Measurements from ENCODE around the gene SEMA5B. TPM values are rescaled to one million over a fixed set of nuclear protein-coding genes. Genes with fewer than 3 reads are reported as not detected.

Gene SEMA5B
- total RNA-seq, 1 experiment from 2014 or later = not detected

- Mint-ChIP-seq H3K4me1 (ENCODE audit: low read depth, unreplicated experiment) (no peaks in the 10 kb centered on the region), H3K27ac (ENCODE audit: unreplicated experiment) (no peak overlapping the region), H3K4me3 (ENCODE audit: low read depth, unreplicated experiment) (no peak overlapping the region), H3K36me3 (ENCODE audit: insufficient read depth, unreplicated experiment) (no peaks in the 10 kb centered on the region), H3K27me3 (ENCODE audit: unreplicated experiment) (no peaks in the 10 kb centered on the region), H3K9me3 (ENCODE audit: low read depth, unreplicated experiment) (no peaks in the 10 kb centered on the region)
- BruUV-seq (replicated peaks) = no TSS peak
- CTCF ChIA-PET = no interaction called here
- no peak for TF ChIP-seq CTCF (IDR thresholded peaks at IDR 0.05; ENCODE audit: unreplicated experiment)
- intact Hi-C loops (cut with micrococcal nuclease; ENCODE audit: unreplicated experiment) = no loop called here
- no peak for DNase-seq
These were observed 153.6 kb downstream of the SEMA5B start for GRCh38 chr3:122873741-122874515.

GRCh38 chr3:122868322-122868721 is 159.2 kb downstream of the SEMA5B start:
- Mint-ChIP-seq H3K27me3 (ENCODE audit: unreplicated experiment) (no peaks in the 10 kb centered on the region), H3K4me1 (ENCODE audit: low read depth, unreplicated experiment) (no peaks in the 10 kb centered on the region), H3K9me3 (ENCODE audit: low read depth, unreplicated experiment) (no peaks in the 10 kb centered on the region), H3K4me3 (ENCODE audit: low read depth, unreplicated experiment) (no peak overlapping the region), H3K36me3 (ENCODE audit: insufficient read depth, unreplicated experiment) (no peaks in the 10 kb centered on the region), H3K27ac (ENCODE audit: unreplicated experiment) (no peak overlapping the region)
- no peak for TF ChIP-seq CTCF (IDR thresholded peaks at IDR 0.05; ENCODE audit: unreplicated experiment)
- no TSS peak for BruUV-seq (replicated peaks)
- DNase-seq = no peak
- CTCF ChIA-PET = no interaction called here
- intact Hi-C loops (cut with micrococcal nuclease; ENCODE audit: unreplicated experiment) = no loop called here

GRCh38 chr3:122864498-122864897 is 163.1 kb downstream of the SEMA5B start:
- intact Hi-C loops (cut with micrococcal nuclease; ENCODE audit: unreplicated experiment) = no loop called here
- no peaks in the 10 kb centered on the region for H3K4me1 Mint-ChIP-seq (ENCODE audit: low read depth, unreplicated experiment)
- CTCF ChIA-PET = no interaction called here

GRCh38 chr3:122862381-122862780 is 165.2 kb downstream of the SEMA5B start:
- no peak for TF ChIP-seq CTCF (IDR thresholded peaks at IDR 0.05; ENCODE audit: unreplicated experiment)
- Mint-ChIP-seq H3K4me3 (ENCODE audit: low read depth, unreplicated experiment) (no peak overlapping the region), H3K4me1 (ENCODE audit: low read depth, unreplicated experiment) (no peaks in the 10 kb centered on the region), H3K36me3 (ENCODE audit: insufficient read depth, unreplicated experiment) (no peaks in the 10 kb centered on the region), H3K27me3 (ENCODE audit: unreplicated experiment) (no peaks in the 10 kb centered on the region), H3K9me3 (ENCODE audit: low read depth, unreplicated experiment) (no peaks in the 10 kb centered on the region), H3K27ac (ENCODE audit: unreplicated experiment) (no peak overlapping the region)
- intact Hi-C loops (cut with micrococcal nuclease; ENCODE audit: unreplicated experiment) = no loop called here
- CTCF ChIA-PET = no interaction called here
- no peak for DNase-seq
- no TSS peak for BruUV-seq (replicated peaks)

More at GRCh38 chr3:122864498-122864897, 163.1 kb downstream of the SEMA5B start:
- Mint-ChIP-seq H3K36me3 (ENCODE audit: insufficient read depth, unreplicated experiment) (no peaks in the 10 kb centered on the region), H3K27ac (ENCODE audit: unreplicated experiment) (no peak overlapping the region), H3K4me3 (ENCODE audit: low read depth, unreplicated experiment) (no peak overlapping the region), H3K9me3 (ENCODE audit: low read depth, unreplicated experiment) (no peaks in the 10 kb centered on the region), H3K27me3 (ENCODE audit: unreplicated experiment) (no peaks in the 10 kb centered on the region)
- no peak for DNase-seq
- BruUV-seq (replicated peaks) = no TSS peak
- no peak for TF ChIP-seq CTCF (IDR thresholded peaks at IDR 0.05; ENCODE audit: unreplicated experiment)

Other genes starting within 250 kb of the SEMA5B start
- 8.1 and 8.9 TPM in 2 replicates for gene HSPBAP1, start 233.9 kb downstream of the SEMA5B start, total RNA-seq (2022)
- 15.0 and 16.1 TPM in 2 replicates for gene SLC49A4, start 232.7 kb downstream of the SEMA5B start, total RNA-seq (2022)
- gene PDIA5, start 39.3 kb upstream of the SEMA5B start, total RNA-seq (2022) = 31.5 and 31.6 TPM in 2 replicates
- gene SEC22A, start 174.2 kb upstream of the SEMA5B start, total RNA-seq (2022) = 15.6 and 18.6 TPM in 2 replicates

All from Calu3 (cell line).